Liver (tissue), 3 donors: ENCODE data around the gene SEC61G.

Experiments used
- CTCF ChIP-seq: fragments of 150-350 bp; IDR thresholded peaks from 2 replicates; pipeline ENCODE4 v1.5.1; 2017; ENCODE audit warnings: improper control_type of control experiment, low read depth, low read length; ENCODE audit not compliant: missing input control
- GABPA ChIP-seq, 2 donors: IDR thresholded peaks in 1 of 2; conservative IDR thresholded peaks in 1 of 2; 2 replicates each; pipeline ENCODE4 v1.6.1; 2016; ENCODE audit warnings: antibody characterized with exemption in 2 of 2, mild to moderate bottlenecking in 1 of 2, moderate library complexity in 1 of 2
- MAX ChIP-seq: IDR thresholded peaks from 2 replicates; pipeline ENCODE4 v1.6.1; 2016; ENCODE audit warnings: antibody characterized with exemption
- RAD21 ChIP-seq, 2 donors: IDR thresholded peaks; 2 replicates each; pipeline ENCODE4 v1.6.1; 2016; ENCODE audit warnings: antibody characterized with exemption in 2 of 2, mild to moderate bottlenecking in 2 of 2
- REST ChIP-seq: IDR thresholded peaks from 2 replicates; pipeline ENCODE4 v1.6.1; 2016; ENCODE audit warnings: antibody characterized with exemption, mild to moderate bottlenecking
- RXRA ChIP-seq, 2 donors: IDR thresholded peaks; 2 replicates each; pipeline ENCODE4 v1.6.1; 2017 to 2018; ENCODE audit warnings: antibody characterized with exemption in 2 of 2, mild to moderate bottlenecking in 1 of 2
- SP1 ChIP-seq: IDR thresholded peaks from 2 replicates; pipeline ENCODE4 v1.6.1; 2018; ENCODE audit warnings: antibody characterized with exemption, mild to moderate bottlenecking
- donor health status: healthy.
- donor health status: healthy.

GRCh38 chr7:54773472-54774399 lies 14.7 kb upstream of the SEC61G start:
- TF ChIP-seq CTCF: peak; percentile 85
- TF ChIP-seq MAX: peak; percentile 59
- TF ChIP-seq GABPA (IDR thresholded peaks at IDR 0.05 in 1 of 2, conservative IDR thresholded peaks at IDR 0.05 in 1 of 2): no peak
- no peak for TF ChIP-seq SP1
- TF ChIP-seq REST: no peak
- TF ChIP-seq RXRA (IDR thresholded peaks at IDR 0.05): no peak
- TF ChIP-seq RAD21 (IDR thresholded peaks at IDR 0.05): peak; percentile 90 to 93
